GM18520 (cell line): Measurements from ENCODE around the gene LCE1E.

Experiments
- ATAC-seq: cut with Tn5 transposase; IDR thresholded peaks from one replicate; pipeline ENCODE4 v1.9.1; 2021; ENCODE audit not compliant: unreplicated experiment

Gene LCE1E

GRCh38 chr1:152777510-152778137 lies 8.4 kb upstream of the LCE1E start:
- no peak for ATAC-seq

- no peak for ATAC-seq
These were observed 3.0 kb upstream of the LCE1E start for GRCh38 chr1:152783095-152783494.

GRCh38 chr1:152795686-152796085 lies 9.6 kb downstream of the LCE1E start:
- no peak for ATAC-seq

- no peak for ATAC-seq
These were observed 10.4 kb downstream of the LCE1E start, which contains the start of gene LCE1D for GRCh38 chr1:152796421-152796820. Gene LCE1D (plus strand): TSS chr1:152796721. CDS start chr1:152797795, 1,074 bp downstream.

GRCh38 chr1:152801333-152801732 lies 15.3 kb downstream of the LCE1E start:
- no peak for ATAC-seq

GRCh38 chr1:152806576-152806975 lies 20.5 kb downstream of the LCE1E start, which contains the start of gene LCE1C:
Gene LCE1C (minus strand): TSS chr1:152806651. CDS start chr1:152805478, 1,173 bp downstream.
- ATAC-seq = no peak

- ATAC-seq = no peak
These were observed 25.0 kb downstream of the LCE1E start for GRCh38 chr1:152811050-152811449.

- no peak for ATAC-seq
These were observed 25.6 kb downstream of the LCE1E start, which contains the start of gene LCE1B for GRCh38 chr1:152811671-152812070. Gene LCE1B (plus strand): TSS chr1:152811971. CDS start chr1:152812447, 476 bp downstream.

- no peak for ATAC-seq
These were observed 31.3 kb downstream of the LCE1E start for GRCh38 chr1:152817309-152817708.

GRCh38 chr1:152823294-152823693 lies 37.2 kb downstream of the LCE1E start:
- ATAC-seq = no peak

GRCh38 chr1:152824964-152825363 lies 38.9 kb downstream of the LCE1E start:
- no peak for ATAC-seq

- no peak for ATAC-seq
These were observed 41.1 kb downstream of the LCE1E start, which contains the start of gene LCE1A for GRCh38 chr1:152827173-152827572. Gene LCE1A (plus strand): TSS chr1:152827473. CDS start chr1:152827473, 0 bp downstream.

- ATAC-seq = no peak
These were observed 50.8 kb downstream of the LCE1E start for GRCh38 chr1:152836870-152837269.
